Measurements from ENCODE around the gene LILRB3.
"Not testable (repeated sequence)": the region's sequence is repeated elsewhere in the genome, so short reads cannot be mapped to it uniquely, and the experiment has no call there.

LILRB3 gene

DNA sequence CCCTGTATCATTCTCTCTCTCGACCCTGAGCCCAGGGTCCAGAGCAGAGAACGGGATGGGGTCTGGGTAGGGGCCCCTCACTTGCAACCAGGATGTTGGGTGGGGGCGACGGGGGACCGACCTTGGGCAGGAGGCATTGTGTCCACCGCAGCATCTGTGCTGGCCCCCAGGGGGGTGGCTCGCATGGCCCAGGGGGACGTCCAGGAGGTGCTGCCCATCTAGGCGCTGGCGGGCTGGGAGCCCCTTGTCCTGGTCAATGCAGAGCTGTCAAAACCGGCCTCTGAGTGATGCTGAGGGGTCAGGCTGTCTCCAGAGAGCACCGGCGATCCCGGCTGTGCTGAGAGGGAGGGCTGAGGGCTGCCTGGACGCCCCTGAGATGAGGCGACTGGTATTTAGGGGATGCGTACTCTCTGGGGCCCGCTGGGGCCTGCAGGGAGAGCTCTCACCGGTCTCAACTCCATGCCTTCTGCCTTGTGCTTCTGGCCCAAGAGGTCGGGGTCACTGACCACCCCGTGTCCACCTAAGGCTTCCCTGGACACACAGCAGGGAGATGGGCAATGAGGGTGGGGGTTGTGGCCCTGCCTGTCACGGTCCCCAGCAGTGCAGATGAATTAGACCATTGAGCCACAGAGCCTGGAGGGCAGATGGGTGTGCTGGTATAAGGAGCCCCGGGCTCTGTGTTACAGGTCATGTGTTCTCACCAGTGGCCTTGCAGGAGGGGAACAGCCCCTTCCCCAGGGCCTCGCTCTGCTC, 13.6 kb downstream of the LILRB3 start:
- DNase-seq: no peak

DNA sequence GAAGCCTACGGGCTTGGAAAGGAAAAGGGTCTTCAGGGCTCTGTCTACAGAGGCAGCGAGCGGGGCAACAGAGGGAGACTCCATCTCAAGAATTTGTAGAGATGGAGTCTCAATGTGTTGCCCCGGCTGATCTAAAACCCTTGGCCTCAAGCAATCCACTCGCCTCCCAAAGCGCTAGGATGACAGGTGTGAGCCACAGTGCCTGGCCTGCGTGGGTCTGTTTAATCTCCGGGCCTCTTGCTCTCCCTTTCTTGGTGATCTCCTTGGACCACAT, 14.1 kb downstream of the LILRB3 start:
- no peak for DNase-seq

- no peak for DNase-seq
These were observed 14.6 kb downstream of the LILRB3 start for GRCh38 chr19:54207983-54208783.

GRCh38 chr19:54207676-54207982, 15.2 kb downstream of the LILRB3 start:
- DNase-seq: no peak

- not testable (repeated sequence) for DNase-seq
These were observed 15.6 kb downstream of the LILRB3 start for GRCh38 chr19:54207193-54207592.

DNA sequence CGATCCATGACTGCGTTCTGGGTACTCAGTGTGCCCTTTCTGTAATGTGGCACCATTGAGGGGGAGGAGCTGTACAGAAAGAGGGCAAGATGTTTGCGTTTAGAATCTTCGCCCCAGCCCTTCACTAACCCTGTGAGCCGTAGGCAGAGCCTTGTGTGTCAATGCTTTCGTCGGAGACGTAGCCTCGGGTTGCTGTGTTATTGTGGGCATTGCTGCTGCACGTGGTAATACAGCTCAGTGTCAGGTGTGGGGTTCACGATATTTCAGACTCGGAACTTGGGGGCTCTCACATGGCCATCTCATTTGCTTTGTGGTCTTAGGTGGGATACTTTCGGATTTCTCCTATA, 16.0 kb downstream of the LILRB3 start:
- DNase-seq: no peak

GRCh38 chr19:54206030-54206830, 16.6 kb downstream of the LILRB3 start:
- DNase-seq: no peak

DNA sequence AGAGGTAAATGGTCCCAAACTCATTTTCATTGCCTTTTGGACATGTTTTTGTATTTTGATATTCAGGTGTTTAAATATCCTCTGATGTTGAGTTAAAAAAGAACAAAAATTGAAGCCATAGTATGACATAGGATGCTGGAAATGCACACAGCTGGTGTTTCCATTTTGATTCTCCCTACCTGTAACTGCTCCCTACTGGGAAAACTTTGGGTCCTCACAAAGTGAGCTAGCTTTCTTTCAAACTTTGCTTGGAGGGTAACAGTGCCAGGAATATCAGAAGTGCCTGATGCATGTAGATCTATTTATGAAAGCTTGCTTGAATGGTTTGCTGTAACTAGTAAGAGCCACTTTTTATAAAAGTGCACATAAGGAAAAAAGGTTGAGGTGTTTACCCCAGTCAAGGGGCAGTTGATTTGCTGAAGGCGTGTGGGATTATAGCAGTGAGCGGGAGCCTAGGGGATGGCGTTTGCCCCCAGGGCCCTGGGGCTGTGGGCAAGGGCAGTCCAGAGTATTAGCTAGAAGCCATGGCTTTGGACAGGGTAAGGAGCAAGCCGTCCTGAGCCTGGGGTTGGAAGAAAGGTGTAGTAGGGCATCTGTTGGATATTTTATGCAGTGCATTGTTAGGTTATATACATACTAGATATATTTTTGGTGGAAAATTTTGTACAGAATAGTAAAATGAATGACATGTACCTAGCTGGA, 17.9 kb downstream of the LILRB3 start:
- no peak for DNase-seq

- DNase-seq: no peak
These were observed 19.6 kb downstream of the LILRB3 start for GRCh38 chr19:54203151-54203611.

DNA sequence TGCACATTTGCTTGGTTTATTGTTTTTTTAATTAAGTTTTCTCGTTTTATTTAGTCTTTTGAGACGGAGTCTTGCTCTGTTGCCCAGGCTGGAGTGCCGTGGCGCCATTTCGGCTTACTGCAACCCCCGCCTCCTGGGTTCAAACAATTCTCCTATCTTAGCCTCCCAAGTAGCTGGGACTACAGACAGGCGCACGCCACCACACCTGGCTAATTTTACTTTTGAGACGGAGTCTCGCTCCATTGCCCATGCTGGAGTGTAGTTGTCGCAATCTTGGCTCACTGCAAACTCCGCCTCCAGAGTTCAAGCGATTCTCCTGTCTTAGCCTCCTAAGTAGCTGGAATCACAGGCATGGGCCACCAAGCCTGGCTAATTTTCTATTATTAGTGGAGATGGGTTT, 20.8 kb downstream of the LILRB3 start:
- DNase-seq: no peak

- DNase-seq: no peak
These were observed 21.6 kb downstream of the LILRB3 start for GRCh38 chr19:54201172-54201701.

DNA sequence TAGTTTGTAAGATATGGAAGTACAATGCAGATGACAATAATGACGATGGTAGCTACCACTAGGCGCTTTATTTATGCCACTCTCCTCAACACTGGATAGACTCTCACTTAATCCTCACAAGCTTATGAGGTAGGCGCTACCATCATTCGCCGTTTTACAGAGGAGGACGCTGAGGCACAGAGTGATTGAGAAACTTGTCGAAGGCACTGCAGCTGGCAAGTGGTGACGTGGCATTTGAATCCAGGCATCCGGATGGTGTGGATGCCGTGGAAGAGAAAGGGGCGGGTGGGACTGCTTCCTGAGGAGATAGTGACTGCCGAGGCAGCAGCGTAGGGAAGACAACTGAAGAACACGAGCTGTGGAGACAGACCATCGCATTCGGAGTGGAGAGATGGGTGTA, 23.4 kb downstream of the LILRB3 start:
- DNase-seq: no peak

DNA sequence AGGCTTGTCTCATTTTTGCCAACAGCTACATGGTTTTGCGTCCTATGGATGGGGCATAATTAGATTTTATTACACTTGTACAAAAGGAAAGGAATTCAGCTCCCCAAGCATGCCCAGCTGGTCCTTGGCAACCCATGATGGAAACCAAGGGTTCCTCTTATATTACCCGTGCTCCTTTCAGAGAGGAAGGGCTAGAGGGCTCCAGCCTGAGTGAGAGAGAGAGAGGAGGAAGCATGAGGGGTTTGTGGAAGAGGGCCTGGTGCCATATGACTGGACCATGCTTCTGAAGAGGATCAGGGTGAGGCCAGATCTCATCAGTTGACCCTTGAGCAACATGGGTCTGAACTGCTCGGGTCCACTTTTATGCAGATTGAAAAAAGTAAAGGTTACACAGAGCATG, 25.7 kb downstream of the LILRB3 start:
- DNase-seq: no peak

- DNase-seq: no peak
These were observed 26.3 kb downstream of the LILRB3 start for GRCh38 chr19:54196536-54196935.

DNA sequence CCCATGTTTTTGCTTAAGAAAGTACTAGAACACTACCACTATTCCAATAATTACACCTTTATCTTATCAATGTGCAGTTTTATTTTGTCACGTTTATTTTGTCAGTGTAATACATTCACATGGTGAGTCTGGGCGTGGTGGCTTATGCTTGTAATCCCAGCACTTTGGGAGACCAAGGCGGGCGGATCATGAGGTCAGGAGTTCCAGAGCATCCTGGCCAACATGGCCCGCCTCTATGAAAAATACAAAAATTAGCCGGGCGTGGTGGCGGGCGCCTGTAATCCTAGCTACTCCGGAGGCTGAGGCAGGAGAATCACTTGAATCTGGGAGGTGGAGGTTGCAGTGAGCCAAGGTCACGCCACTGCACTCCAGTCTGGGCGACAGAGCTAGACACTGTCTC, 28.3 kb downstream of the LILRB3 start:
- not testable (repeated sequence) for DNase-seq

DNA sequence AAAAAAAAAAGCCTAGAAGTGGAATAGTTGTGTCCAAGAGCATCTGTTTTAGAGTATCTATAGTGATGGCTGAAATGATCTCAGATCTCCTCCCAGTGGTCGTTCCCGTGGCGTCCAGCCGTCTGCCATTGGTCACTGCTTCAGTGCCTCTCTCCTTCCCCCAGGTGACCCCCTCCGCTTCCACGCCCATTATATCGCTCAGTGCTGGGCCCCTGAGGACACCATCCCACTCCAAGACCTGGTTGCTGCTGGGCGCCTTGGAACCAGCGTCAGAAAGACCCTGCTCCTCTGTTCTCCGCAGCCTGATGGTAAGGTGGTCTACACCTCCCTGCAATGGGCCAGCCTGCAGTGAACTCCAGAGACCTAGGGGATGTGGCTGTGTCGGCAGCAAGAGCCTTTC, 29.8 kb downstream of the LILRB3 start:
- DNase-seq: no peak

DNA sequence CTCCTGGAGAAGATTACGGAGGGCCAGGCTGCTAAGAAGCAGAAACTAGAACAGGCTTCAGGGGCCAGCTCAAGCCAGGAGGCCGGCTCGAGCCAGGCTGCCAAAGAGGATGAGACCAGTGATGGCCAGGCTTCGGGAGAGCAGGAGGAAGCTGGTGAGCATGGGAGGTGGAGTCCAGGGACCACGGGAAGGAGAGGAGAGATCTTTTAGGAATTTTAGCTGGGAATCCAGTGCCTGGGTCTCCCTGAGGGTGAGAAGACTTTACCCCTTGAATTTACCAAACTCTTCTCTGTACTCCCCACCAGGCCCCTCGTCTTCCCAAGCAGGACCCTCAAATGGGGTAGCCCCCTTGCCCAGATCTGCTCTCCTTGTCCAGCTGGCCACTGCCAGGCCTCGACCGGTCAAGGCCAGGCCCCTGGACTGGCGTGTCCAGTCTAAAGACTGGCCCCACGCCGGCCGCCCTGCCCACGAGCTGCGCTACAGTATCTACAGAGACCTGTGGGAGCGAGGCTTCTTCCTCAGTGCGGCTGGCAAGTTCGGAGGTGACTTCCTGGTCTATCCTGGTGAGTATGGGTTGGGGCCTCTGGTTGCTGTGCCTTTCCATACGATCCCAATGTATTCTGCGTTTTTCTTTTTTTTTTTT, 30.9 kb downstream of the LILRB3 start:
- no peak for DNase-seq

- peak; percentile 91 for DNase-seq
These were observed 31.6 kb downstream of the LILRB3 start, which contains the start of gene TSEN34 for GRCh38 chr19:54191011-54191810. TSS of gene TSEN34 (plus strand) at chr19:54191308. CDS start at chr19:54191365, 57 bp downstream.

GRCh38 chr19:54190503-54191010, 32.2 kb downstream of the LILRB3 start:
- peak; percentile 100 for DNase-seq

GRCh38 chr19:54189735-54190502, 32.9 kb downstream of the LILRB3 start:
- DNase-seq: peak; percentile 100
